Testis (tissue), 3 donors: ENCODE results near the gene GRAP. TPM values are rescaled to one million over a fixed set of nuclear protein-coding genes. Genes with fewer than 3 reads are reported as not detected.

Source experiments
- DNase-seq: peaks from one replicate; pipeline ENCODE4 v3.0.0-alpha.2; 2019
- H3K27ac ChIP-seq, 2 donors: fragments of 200-600 bp; sonication (generic); one replicate each; pipeline ENCODE4 v1.5.1; 2019
- H3K27me3 ChIP-seq: fragments of 200-600 bp; sonication (generic); one replicate; pipeline ENCODE4 v1.5.1; 2019
- H3K36me3 ChIP-seq: fragments of 200-600 bp; sonication (generic); one replicate; pipeline ENCODE4 v1.5.1; 2017; ENCODE audit warnings: low read depth; ENCODE audit errors: missing control alignments
- H3K4me1 ChIP-seq: fragments of 200-600 bp; sonication (generic); one replicate; pipeline ENCODE4 v1.5.1; 2019
- H3K4me3 ChIP-seq, 2 donors: fragments of 200-600 bp; sonication (generic); one replicate each; pipeline ENCODE4 v1.5.1; 2017 to 2019
- H3K9me3 ChIP-seq: fragments of 200-600 bp; sonication (generic); one replicate; pipeline ENCODE4 v1.5.1; 2017
- POLR2A ChIP-seq: fragments of 450-650 bp; IDR thresholded peaks from one replicate; pipeline ENCODE4 v1.6.1; 2017; ENCODE audit warnings: antibody characterized with exemption, mild to moderate bottlenecking, moderate library complexity
- WGBS, 2 donors: methylation state at CpG; one replicate each; pipeline ENCODE4 v1.1.5; 2018; 5-methylcytosine and 5-hydroxymethylcytosine counted together
- intact Hi-C: fragments of 100-400 bp; cut with DNase I; formaldehyde crosslinking; loops from one replicate; pipeline ENCODE4 v1.15.1; 2023; ENCODE audit warnings: low total_unique reads
- polyA plus RNA-seq: library from polyadenylated mRNA; stranded (reverse); fragments of 350-450 nt; fragmentation: Illumina TruSeq; extraction: RNeasy Lipid Tissue Mini Kit (QIAGEN cat#74804); gene quantifications from one replicate; pipeline ENCODE4 v1.2.3, GENCODE V29; 2014; ENCODE audit warnings: low read depth, low replicate concordance; ENCODE audit not compliant: insufficient read depth
- total RNA-seq, 2 donors: library from RNA; depleted of rRNA; stranded (reverse); fragments of >200 nt; gene quantifications; one replicate each; pipeline ENCODE4 v1.2.3, GENCODE V29; 2016
- TF ChIP-seq, protein P1 (sequence below), 3 experiments: fragments of 450-650 bp in 2 of 3; fragments of 200-600 bp in 1 of 3; sonication (generic) in 1 of 3; IDR thresholded peaks; one replicate each; pipeline ENCODE4 v1.5.1; 2016 to 2019; ENCODE audit warnings: antibody characterized with exemption in 3 of 3, mild to moderate bottlenecking in 2 of 3, moderate library complexity in 1 of 3

The GRAP gene
- total and polyA plus RNA-seq, 3 donors from 2014 or later = 5.3 to 13.2 (median 7.2) TPM

DNA sequence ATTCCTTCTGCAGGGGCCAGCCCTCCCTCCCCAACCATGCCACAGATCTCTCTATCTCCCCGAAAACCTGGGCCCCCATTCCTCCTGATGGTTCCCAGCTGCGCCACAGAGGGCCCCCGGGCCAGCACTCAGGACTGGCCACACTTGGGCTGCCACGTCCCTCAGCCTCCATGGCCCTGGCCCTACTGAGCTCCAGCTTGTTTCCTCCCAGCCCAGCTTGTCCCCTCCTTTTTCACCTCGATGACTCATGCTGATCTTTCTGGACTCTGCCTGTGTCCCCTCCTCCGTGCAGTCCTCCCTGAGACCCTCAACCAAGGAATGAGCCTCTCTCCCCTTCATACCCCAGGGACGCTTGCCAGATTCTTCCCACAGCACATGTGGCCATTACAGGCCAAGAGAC, 31.3 kb downstream of the GRAP start:
- Histone ChIP-seq H3K27me3 (no peaks in the 10 kb centered on the region), H3K36me3 (no peaks in the 10 kb centered on the region), H3K27ac (no peak overlapping the region), H3K9me3 (no peaks in the 10 kb centered on the region), H3K4me3 (no peak overlapping the region), H3K4me1 (no peaks in the 10 kb centered on the region)
- DNase-seq = no peak
- TF ChIP-seq, protein P1, sequence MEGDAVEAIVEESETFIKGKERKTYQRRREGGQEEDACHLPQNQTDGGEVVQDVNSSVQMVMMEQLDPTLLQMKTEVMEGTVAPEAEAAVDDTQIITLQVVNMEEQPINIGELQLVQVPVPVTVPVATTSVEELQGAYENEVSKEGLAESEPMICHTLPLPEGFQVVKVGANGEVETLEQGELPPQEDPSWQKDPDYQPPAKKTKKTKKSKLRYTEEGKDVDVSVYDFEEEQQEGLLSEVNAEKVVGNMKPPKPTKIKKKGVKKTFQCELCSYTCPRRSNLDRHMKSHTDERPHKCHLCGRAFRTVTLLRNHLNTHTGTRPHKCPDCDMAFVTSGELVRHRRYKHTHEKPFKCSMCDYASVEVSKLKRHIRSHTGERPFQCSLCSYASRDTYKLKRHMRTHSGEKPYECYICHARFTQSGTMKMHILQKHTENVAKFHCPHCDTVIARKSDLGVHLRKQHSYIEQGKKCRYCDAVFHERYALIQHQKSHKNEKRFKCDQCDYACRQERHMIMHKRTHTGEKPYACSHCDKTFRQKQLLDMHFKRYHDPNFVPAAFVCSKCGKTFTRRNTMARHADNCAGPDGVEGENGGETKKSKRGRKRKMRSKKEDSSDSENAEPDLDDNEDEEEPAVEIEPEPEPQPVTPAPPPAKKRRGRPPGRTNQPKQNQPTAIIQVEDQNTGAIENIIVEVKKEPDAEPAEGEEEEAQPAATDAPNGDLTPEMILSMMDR (IDR thresholded peaks at IDR 0.05) = no peak
- TF ChIP-seq POLR2A = no peak
- intact Hi-C loops = no loop called here
- WGBS, 2 donors = 77 to 88% methylated on average over 7 of the region's 7 CpGs

- H3K4me1 ChIP-seq = no peaks in the 10 kb centered on the region
- H3K4me3 ChIP-seq = no peak overlapping the region
- H3K9me3 ChIP-seq = no peaks in the 10 kb centered on the region
- WGBS, 2 donors = 41 to 65% methylated on average over 18 to 29 of the region's 29 CpGs
- intact Hi-C loops = no loop called here
- H3K36me3 ChIP-seq = no peaks in the 10 kb centered on the region
- H3K27ac ChIP-seq = no peak overlapping the region
- no peaks in the 10 kb centered on the region for H3K27me3 ChIP-seq
- TF ChIP-seq, protein P1 (IDR thresholded peaks at IDR 0.05) = no peak
- no peak for TF ChIP-seq POLR2A
- DNase-seq = no peak
Observed at GRCh38 chr17:19014628-19015215, 32.0 kb downstream of the GRAP start.

DNA sequence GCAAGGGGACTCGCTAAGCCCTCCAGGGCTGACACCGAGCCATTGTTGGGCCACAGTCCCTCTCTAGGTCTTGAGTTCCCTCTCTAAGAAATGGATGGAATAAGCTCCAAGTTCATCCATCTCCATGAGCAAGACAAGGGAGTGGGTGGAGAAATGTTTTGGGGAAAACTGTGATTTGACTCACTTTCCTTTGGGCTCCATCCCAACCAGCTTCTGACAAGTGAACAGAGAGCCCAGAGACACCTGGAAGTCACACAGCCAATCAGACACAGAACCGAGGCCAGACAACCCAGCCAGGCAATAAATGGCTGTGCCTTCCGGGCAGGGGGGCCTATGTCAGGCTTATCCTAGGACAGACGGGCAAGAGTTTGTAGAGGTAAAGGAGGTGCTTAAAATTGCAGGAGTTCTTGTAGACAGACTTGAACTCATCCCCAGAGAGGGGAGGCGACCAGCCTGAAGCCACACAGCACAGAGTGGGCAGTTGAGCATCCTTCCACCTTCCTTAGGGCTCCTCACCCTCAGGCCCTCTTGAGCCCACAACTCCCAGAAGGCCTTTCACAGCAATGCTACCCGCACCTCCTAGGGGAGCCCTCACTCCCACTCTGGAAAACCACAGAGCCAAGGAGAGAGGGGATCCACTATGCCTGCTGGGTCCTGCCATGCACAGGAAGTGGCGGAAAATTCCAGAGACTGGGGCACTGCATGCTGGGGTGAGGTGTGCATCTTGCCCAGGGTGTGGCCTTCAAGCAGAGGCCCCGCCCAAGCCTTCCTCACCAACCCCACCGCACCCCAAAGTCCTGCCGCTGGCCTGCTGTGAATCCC, 32.7 kb downstream of the GRAP start:
- no peak for TF ChIP-seq POLR2A
- TF ChIP-seq, protein P1 (IDR thresholded peaks at IDR 0.05) = no peak
- Histone ChIP-seq H3K27me3 (no peaks in the 10 kb centered on the region), H3K4me3 (no peak overlapping the region), H3K4me1 (no peaks in the 10 kb centered on the region), H3K9me3 (no peaks in the 10 kb centered on the region), H3K27ac (no peak overlapping the region), H3K36me3 (no peaks in the 10 kb centered on the region)
- no peak for DNase-seq
- intact Hi-C loops = no loop called here
- 91 to 93% methylated on average over 11 of the region's 11 CpGs for WGBS, 2 donors

DNA sequence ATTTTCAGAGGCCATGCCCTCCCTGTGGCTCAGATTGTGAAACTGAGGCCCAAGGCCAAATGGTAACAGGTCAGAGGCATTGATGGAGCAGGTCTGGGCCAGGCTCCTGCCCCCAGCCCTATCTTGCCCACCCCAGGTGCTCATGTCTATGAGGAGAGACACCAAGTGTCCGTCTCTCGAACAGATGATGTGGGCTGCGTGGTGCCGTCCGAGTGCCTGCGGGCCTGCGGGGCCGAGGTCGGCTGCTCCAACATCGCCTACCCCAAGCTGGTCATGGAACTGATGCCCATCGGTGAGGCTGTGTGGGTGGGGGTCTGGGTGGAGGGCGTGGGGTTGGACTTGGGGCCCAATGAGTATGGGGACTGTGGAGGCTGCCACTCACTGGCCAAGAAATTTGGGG, 33.5 kb downstream of the GRAP start:
- WGBS, 2 donors = 95 to 98% methylated on average over 5 to 12 of the region's 12 CpGs
- Histone ChIP-seq H3K27me3 (no peaks in the 10 kb centered on the region), H3K4me1 (no peaks in the 10 kb centered on the region), H3K36me3 (no peaks in the 10 kb centered on the region), H3K27ac (no peak overlapping the region), H3K4me3 (no peak overlapping the region), H3K9me3 (no peaks in the 10 kb centered on the region)
- intact Hi-C loops = no loop called here
- TF ChIP-seq, protein P1 (IDR thresholded peaks at IDR 0.05) = no peak
- no peak for TF ChIP-seq POLR2A
- DNase-seq = no peak
